ENCODE results near the gene POLG.

DNA sequence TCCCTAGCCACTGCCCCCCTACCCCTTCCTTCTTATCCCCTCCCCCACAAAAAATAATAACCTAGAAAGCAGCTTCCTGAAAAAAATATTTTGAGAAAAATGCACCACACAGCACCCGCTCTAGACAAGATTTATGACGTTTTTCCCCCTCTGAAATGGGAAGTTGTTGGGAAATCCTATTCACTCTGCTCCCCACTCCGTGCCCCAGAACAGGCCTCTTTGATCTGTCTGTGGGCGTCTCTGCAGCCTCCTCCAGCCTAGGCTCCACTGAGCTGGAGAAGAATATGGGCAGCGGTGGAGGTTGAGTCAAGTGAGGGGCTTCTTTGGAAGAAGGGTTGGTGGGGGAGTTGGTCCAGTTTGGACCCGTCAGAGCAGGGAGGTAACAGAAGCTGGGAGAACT is 28.5 kb upstream of the POLG start:
- TF ChIP-seq, protein P1, sequence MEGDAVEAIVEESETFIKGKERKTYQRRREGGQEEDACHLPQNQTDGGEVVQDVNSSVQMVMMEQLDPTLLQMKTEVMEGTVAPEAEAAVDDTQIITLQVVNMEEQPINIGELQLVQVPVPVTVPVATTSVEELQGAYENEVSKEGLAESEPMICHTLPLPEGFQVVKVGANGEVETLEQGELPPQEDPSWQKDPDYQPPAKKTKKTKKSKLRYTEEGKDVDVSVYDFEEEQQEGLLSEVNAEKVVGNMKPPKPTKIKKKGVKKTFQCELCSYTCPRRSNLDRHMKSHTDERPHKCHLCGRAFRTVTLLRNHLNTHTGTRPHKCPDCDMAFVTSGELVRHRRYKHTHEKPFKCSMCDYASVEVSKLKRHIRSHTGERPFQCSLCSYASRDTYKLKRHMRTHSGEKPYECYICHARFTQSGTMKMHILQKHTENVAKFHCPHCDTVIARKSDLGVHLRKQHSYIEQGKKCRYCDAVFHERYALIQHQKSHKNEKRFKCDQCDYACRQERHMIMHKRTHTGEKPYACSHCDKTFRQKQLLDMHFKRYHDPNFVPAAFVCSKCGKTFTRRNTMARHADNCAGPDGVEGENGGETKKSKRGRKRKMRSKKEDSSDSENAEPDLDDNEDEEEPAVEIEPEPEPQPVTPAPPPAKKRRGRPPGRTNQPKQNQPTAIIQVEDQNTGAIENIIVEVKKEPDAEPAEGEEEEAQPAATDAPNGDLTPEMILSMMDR (conservative IDR thresholded peaks at IDR 0.05; ENCODE audit: low read depth, low read length): no peak
- TF ChIP-seq EZH2 (IDR thresholded peaks at IDR 0.05; ENCODE audit: low read length, unreplicated experiment): no peak

Data from PC-3 (cell line).